CD4-positive, alpha-beta T cell (primary cell): ENCODE results near the gene NDUFV3. TPM values are rescaled to one million over a fixed set of nuclear protein-coding genes. Genes with fewer than 3 reads are reported as not detected.

Experiments used
- ATAC-seq: fragments of 200-7000 bp; cut with Tn5 transposase; one replicate; pipeline ENCODE4 v1.10.0; 2022; ENCODE audit warnings: mild to moderate bottlenecking; ENCODE audit not compliant: poor library complexity
- CTCF ChIA-PET: fragments of 350-600 bp; sonication (Branson Sonifier 250); formaldehyde crosslinking; loops from one replicate; lab custom pipeline; 2021; ENCODE audit warnings: antibody characterized with exemption, inconsistent platforms; lab: Charles Lee
- POLR2A ChIA-PET: fragments of 350-600 bp; sonication (Branson Sonifier 250); formaldehyde crosslinking; loops from one replicate; lab custom pipeline; 2021; ENCODE audit warnings: antibody characterized with exemption, inconsistent platforms; lab: Charles Lee
- DNase-seq, 14 experiments: peaks; one replicate each; pipeline ENCODE4 v3.0.0-alpha.2; 2013 to 2020; ENCODE audit warnings: mixed read lengths in 2 of 14
- H3K27ac ChIP-seq, 2 donors: one replicate each; pipeline versions ENCODE4 v1.5.1 to v1.7.0; 2013; ENCODE audit warnings: low read length in 2 of 2, low read depth in 1 of 2, mild to moderate bottlenecking in 1 of 2
- H3K27me3 ChIP-seq, 2 experiments: 1 replicate in 1 of 2; 2 replicates in 1 of 2; pipeline versions ENCODE4 v1.6.1 to v1.7.0; 2013; ENCODE audit warnings: low read length in 2 of 2, control low read depth in 1 of 2, mild to moderate bottlenecking in 1 of 2, moderate library complexity in 1 of 2; ENCODE audit not compliant: insufficient read depth in 2 of 2, control insufficient read depth in 1 of 2
- H3K36me3 ChIP-seq: one replicate; pipeline ENCODE4 v1.6.1; 2013; ENCODE audit warnings: low read length, control low read depth; ENCODE audit not compliant: insufficient read depth
- H3K4me1 ChIP-seq: one replicate; pipeline ENCODE4 v1.6.1; 2013; ENCODE audit warnings: low read length, control low read depth; ENCODE audit not compliant: insufficient read depth
- H3K4me3 ChIP-seq: one replicate; pipeline ENCODE4 v1.5.1; 2013; ENCODE audit warnings: mild to moderate bottlenecking, low read length, moderate library complexity
- H3K9me3 ChIP-seq, 2 experiments: 1 replicate in 1 of 2; 2 replicates in 1 of 2; pipeline versions ENCODE4 v1.6.1 to v1.7.0; 2013; ENCODE audit warnings: low read length in 2 of 2, mild to moderate bottlenecking in 2 of 2, control low read depth in 1 of 2, moderate library complexity in 1 of 2; ENCODE audit not compliant: control insufficient read depth in 1 of 2, insufficient read depth in 1 of 2
- H3K27ac Mint-ChIP-seq: one replicate; pipeline ENCODE4 v1.8.0; 2020; ENCODE audit warnings: mixed read lengths
- H3K27me3 Mint-ChIP-seq: one replicate; pipeline ENCODE4 v1.8.0; 2021; ENCODE audit warnings: mixed read lengths
- H3K36me3 Mint-ChIP-seq: one replicate; pipeline ENCODE4 v1.8.0; 2021; ENCODE audit warnings: low read depth, mixed read lengths
- H3K4me1 Mint-ChIP-seq: one replicate; pipeline ENCODE4 v1.8.0; 2021; ENCODE audit warnings: low read depth, mixed read lengths
- H3K4me3 Mint-ChIP-seq: one replicate; pipeline ENCODE4 v1.8.0; 2020; ENCODE audit warnings: mild to moderate bottlenecking, mixed read lengths
- H3K9me3 Mint-ChIP-seq: one replicate; pipeline ENCODE4 v1.8.0; 2020; ENCODE audit warnings: mixed read lengths
- intact Hi-C, 2 experiments: fragments of 100-400 bp; cut with DNase I in 1 of 2; cut with micrococcal nuclease in 1 of 2; formaldehyde crosslinking; loops; one replicate each; pipeline versions ENCODE4 v1.15.1 to v1.9.0; 2023 to 2025; cut with DNase I, micrococcal nuclease
- total RNA-seq, 174 experiments: library from RNA in 2 of 174; stranded (reverse) in 2 of 174; gene quantifications; one replicate each; pipeline ENCODE4 v1.2.3 and lab custom pipeline; 2021 to 2026
- TF ChIP-seq, protein P1 (sequence below): fragments of 200-600 bp; IDR thresholded peaks from one replicate; pipeline ENCODE4 v1.8.0; 2022; ENCODE audit warnings: antibody characterized with exemption, mild to moderate bottlenecking

Gene NDUFV3
- total RNA-seq, 2 experiments from 2014 or later: 15.3 to 15.8 TPM

DNA sequence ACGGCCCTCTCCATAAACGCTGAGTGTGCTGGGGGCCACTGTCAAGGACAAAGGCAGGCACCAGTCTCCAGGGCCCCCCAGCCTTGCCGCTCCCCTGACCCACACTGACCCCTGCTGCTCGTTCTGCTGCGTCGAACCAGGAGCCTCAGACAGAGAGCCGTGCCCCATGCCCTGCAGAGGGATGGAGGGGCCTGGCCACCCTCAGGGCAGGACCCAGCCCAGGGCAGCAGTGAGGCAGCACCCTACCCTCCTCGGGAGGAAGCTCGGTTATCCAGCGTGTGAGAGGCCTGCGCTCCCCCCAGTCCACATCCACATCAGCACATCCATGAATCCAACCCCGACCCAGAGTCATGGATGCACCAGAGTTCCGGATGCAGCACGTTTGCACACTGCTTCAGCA, 28.8 kb upstream of the NDUFV3 start:
- Histone ChIP-seq H3K9me3 (no peaks in the 10 kb centered on the region), H3K27me3 (no peaks in the 10 kb centered on the region), H3K4me3 (no peak overlapping the region), H3K4me1 (no peaks in the 10 kb centered on the region), H3K27ac (no peak overlapping the region), H3K36me3 (peaks cover 58% of the 10 kb centered on the region)
- Mint-ChIP-seq H3K36me3 (peaks cover 60% of the 10 kb centered on the region), H3K4me1 (peaks cover 5% of the 10 kb centered on the region), H3K27ac (no peak overlapping the region), H3K27me3 (no peaks in the 10 kb centered on the region), H3K9me3 (no peaks in the 10 kb centered on the region), H3K4me3 (no peak overlapping the region)
- TF ChIP-seq, protein P1, sequence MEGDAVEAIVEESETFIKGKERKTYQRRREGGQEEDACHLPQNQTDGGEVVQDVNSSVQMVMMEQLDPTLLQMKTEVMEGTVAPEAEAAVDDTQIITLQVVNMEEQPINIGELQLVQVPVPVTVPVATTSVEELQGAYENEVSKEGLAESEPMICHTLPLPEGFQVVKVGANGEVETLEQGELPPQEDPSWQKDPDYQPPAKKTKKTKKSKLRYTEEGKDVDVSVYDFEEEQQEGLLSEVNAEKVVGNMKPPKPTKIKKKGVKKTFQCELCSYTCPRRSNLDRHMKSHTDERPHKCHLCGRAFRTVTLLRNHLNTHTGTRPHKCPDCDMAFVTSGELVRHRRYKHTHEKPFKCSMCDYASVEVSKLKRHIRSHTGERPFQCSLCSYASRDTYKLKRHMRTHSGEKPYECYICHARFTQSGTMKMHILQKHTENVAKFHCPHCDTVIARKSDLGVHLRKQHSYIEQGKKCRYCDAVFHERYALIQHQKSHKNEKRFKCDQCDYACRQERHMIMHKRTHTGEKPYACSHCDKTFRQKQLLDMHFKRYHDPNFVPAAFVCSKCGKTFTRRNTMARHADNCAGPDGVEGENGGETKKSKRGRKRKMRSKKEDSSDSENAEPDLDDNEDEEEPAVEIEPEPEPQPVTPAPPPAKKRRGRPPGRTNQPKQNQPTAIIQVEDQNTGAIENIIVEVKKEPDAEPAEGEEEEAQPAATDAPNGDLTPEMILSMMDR: no peak
- intact Hi-C loops: no loop called here
- CTCF ChIA-PET: no interaction called here
- no peak for DNase-seq
- POLR2A ChIA-PET: no interaction called here
- ATAC-seq: no peak

DNA sequence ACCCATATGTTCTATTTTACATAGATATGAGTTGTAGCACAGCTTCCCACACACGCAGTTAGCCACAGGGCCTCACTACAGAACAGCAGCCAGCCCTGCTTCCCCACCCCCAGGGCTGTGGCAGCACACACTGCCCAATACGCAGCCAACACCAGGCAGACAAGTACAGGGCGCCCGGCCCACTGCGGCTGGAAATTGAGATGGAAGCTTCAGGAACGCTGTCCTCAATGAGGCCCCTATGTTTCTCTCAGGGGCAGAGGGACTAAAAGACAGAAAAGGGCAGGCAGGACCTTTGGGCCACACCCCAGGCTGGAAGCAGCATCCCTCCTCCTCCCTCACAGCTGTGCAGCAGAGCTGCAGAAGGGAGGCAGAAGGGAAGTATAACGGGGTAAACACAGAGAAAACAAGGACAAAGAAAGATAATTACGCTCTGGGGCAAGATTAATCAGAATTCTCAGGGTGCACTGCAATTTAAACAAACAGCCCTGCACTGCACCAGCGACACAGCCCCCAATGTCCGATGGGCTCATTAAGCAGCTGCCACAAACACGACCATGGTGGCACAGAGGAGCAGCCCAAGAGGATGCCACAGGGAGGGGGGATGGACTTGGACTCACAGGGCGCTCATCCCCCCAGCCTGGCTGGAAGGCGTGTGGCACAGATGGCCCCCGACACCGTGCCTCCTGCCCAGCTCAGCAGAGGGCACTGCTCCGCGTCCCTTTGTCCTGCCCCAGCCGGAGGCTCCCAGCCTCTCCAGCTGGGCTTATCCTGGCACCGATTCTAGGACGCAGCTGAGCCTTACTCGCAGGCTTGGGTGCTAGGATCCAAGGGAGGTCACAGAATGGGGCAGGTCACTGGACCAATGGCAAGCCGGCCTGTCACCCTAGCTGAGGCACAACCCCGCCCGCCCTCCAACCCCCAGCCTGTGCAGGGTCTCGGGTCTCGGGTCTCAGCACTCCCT, 28.0 kb upstream of the NDUFV3 start:
- no peak overlapping the region for H3K4me3 ChIP-seq
- H3K4me1 Mint-ChIP-seq: peaks cover 5% of the 10 kb centered on the region
- ChIA-PET POLR2A (no interaction called here), CTCF (no interaction called here)
- H3K27ac Mint-ChIP-seq: no peak overlapping the region
- DNase-seq (no peak), ATAC-seq (no peak)
- no peaks in the 10 kb centered on the region for H3K9me3 ChIP-seq
- peaks cover 54% of the 10 kb centered on the region for H3K36me3 ChIP-seq
- intact Hi-C loops: no loop called here
- no peak overlapping the region for H3K27ac ChIP-seq
- TF ChIP-seq, protein P1: no peak
- H3K4me1 ChIP-seq: no peaks in the 10 kb centered on the region
- no peaks in the 10 kb centered on the region for H3K9me3 Mint-ChIP-seq
- H3K27me3 ChIP-seq: no peaks in the 10 kb centered on the region
- no peaks in the 10 kb centered on the region for H3K27me3 Mint-ChIP-seq
- H3K4me3 Mint-ChIP-seq: no peak overlapping the region
- peaks cover 68% of the 10 kb centered on the region for H3K36me3 Mint-ChIP-seq

DNA sequence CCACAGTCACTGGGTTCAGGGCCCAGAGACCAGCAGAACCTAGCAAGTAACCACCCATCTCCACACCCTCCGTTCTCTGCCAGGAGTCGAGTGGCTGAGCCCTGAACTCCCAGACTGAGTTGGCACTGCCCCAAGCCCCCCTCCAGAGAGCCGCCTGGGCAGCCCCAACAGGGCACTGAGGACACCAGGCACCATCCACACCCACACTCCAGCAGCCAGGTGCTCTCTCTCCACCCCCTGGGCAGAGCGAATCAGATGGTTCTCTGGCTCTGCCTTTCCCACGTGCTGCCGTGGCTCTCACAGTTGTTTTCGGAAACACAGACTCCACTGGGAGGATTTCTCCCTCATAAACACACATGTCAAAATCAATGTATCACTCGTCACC, 27.3 kb upstream of the NDUFV3 start:
- POLR2A ChIA-PET: no interaction called here
- Mint-ChIP-seq H3K9me3 (no peaks in the 10 kb centered on the region), H3K27me3 (no peaks in the 10 kb centered on the region), H3K27ac (no peak overlapping the region), H3K36me3 (peaks cover 69% of the 10 kb centered on the region), H3K4me1 (peaks cover 5% of the 10 kb centered on the region), H3K4me3 (no peak overlapping the region)
- DNase-seq: no peak
- CTCF ChIA-PET: no interaction called here
- Histone ChIP-seq H3K27ac (no peak overlapping the region), H3K4me1 (no peaks in the 10 kb centered on the region), H3K36me3 (peaks cover 53% of the 10 kb centered on the region), H3K27me3 (no peaks in the 10 kb centered on the region), H3K9me3 (no peaks in the 10 kb centered on the region), H3K4me3 (no peak overlapping the region)
- TF ChIP-seq, protein P1: no peak
- intact Hi-C loops: no loop called here
- ATAC-seq: no peak
